ENCODE results near the gene SLC4A2.

Gene SLC4A2

GRCh38 chr7:151123158-151123821 lies 63.9 kb downstream of the SLC4A2 start:
- DNase-seq (ENCODE audit: extremely low read depth in 1 of 2, low read depth in 1 of 2) = no peak

- DNase-seq (ENCODE audit: extremely low read depth in 1 of 2, low read depth in 1 of 2) = peak; percentile 56 to 76
Observed at GRCh38 chr7:151123822-151124464, 64.6 kb downstream of the SLC4A2 start.

- no peak for DNase-seq (ENCODE audit: extremely low read depth in 1 of 2, low read depth in 1 of 2)
Observed at GRCh38 chr7:151124481-151124880, 65.1 kb downstream of the SLC4A2 start.

GRCh38 chr7:151124899-151125399 lies 65.6 kb downstream of the SLC4A2 start:
- DNase-seq (ENCODE audit: extremely low read depth in 1 of 2, low read depth in 1 of 2) = no peak

GRCh38 chr7:151125470-151125845 lies 66.1 kb downstream of the SLC4A2 start:
- DNase-seq (ENCODE audit: extremely low read depth in 1 of 2, low read depth in 1 of 2) = no peak

- DNase-seq (ENCODE audit: extremely low read depth in 1 of 2, low read depth in 1 of 2) = no peak
Observed at GRCh38 chr7:151125846-151126481, 66.6 kb downstream of the SLC4A2 start.

Measured in activated CD8-positive, alpha-beta memory T cell treated with anti-CD3 and anti-CD28 coated beads for 1 hour (primary cell).